HK-2 (cell line): ENCODE results near the gene HOXB9.

Source experiments
- DNase-seq: peaks from one replicate; pipeline ENCODE4 v3.0.0-alpha.2; 2018; ENCODE audit not compliant: unreplicated experiment

HOXB9 gene

DNA sequence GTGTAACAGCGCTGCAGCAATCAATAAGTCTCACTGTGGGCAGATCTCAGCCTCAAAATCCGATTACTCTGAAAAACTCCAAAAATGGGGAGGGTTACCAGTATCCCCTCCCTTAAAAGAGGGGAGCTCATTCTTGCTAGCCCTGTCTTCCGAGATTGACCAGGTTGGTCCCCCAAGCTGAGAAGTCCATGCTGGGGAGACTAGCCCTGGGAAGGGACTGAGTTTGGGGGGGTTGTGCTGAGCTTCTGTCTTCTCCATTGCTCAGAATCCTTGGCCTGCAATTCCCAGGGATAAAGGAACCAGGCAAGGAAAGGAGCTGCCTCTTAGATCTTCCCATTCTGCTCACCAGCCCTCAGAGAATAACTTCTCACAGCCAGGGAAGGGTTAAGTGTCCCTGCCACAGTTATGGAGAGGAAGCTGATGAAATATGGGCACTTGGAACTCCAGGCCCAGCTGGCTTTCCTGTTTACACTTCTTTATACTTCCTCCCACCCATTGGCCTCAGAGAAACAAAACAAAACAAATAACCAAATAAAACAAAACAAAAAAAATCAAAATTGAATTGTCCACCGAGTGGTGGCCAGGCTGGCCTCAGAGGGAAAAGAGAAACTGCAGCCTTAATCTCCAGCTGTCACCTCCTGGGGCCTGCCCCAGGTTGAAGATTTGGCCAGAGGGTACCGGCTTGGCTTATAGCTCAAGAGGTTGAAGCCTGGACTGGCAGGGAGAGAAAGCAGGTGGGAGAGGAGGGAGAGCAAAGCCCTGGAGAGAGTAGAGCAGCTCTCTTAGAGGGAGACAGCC, 38.7 kb downstream of the HOXB9 start:
- DNase-seq, result no peak

DNA sequence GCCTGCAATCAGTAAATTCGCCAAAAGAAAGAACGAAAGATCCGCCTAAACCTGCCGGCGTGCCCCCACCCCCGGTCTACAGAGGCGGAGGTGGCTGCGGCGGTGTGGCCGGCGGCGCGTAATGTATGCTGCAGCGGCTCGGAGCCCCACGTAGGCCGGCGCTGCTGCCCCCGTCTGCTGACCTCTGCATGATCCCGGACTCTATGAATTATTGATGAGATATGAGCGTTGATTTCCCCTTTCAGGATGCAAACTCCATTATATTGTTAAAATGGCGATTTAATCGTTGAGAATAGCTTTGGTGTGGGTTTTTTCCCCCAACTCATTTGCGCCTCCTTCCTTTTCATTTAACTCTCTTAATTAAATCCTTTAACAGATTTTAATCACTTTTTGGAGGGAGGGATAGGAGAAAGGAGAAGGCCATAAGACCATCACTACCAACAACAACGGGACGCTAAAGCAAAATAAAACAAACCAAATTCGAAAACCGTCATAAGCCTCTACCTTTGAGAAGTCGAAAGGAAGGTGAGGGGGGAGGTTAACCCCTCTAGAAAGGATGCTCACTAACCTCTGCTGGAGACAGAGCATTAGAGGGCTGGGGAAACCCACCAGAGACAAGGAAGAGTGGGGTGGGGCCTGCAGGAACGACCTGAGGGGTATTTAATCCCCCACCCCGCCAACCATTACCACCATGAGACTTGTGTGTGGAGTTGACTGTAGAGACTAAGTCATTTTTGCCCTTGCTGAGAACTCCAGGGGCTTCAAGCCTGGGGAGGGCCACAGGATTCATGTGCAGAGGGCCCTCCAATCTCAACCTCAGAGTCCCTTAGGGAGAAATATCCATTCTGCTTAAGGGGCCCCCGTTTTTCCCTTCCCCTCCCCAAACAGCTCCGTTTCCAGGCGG, 39.6 kb downstream of the HOXB9 start:
- DNase-seq, result no peak

- no peak for DNase-seq
These were observed 41.9 kb downstream of the HOXB9 start for GRCh38 chr17:48584223-48584741.

- DNase-seq, result no peak
These were observed 42.4 kb downstream of the HOXB9 start for GRCh38 chr17:48583708-48584222.

- DNase-seq, result no peak
These were observed 43.4 kb downstream of the HOXB9 start for GRCh38 chr17:48582750-48583069.

- DNase-seq, result no peak
These were observed 46.2 kb downstream of the HOXB9 start for GRCh38 chr17:48579760-48580554.

- DNase-seq, result no peak
These were observed 46.7 kb downstream of the HOXB9 start for GRCh38 chr17:48579471-48579759.

GRCh38 chr17:48578616-48579470, 47.3 kb downstream of the HOXB9 start:
- DNase-seq, result no peak

- DNase-seq, result peak; percentile 78
These were observed 48.1 kb downstream of the HOXB9 start, which contains the start of gene HOXB4 for GRCh38 chr17:48577946-48578615. TSS of gene HOXB4 (minus strand) at chr17:48578350. CDS start at chr17:48578319, 31 bp downstream.

DNA sequence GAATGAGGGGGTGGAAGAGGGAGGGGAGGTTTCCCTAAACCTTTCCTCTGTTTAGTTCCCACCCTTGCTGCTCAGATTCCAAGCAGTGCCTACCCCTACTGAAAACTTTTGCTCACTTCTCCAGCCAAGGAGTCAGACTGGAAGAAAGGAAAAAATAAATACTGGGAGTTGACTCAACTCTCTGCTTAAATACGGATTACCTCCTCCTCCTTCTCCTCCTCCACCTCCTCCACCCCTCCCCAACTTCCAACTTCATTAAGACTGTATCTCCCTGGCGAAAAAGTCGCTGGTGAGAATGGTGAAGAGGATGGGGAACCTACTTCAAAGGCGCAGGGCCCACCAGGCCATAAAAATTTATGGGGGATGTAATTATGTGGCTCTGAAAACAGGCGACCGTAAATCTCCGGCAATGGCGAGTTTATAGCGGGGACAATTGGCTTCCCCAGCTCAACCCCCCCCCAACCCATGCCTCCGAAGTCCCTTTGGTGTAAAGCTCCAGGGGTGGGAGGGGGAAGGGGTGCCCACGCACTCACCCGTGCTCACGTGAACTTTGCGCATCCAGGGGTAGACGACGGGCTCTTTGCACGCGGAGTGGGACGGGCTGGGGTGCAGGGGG, 48.7 kb downstream of the HOXB9 start:
- peak; percentile 25 for DNase-seq

DNA sequence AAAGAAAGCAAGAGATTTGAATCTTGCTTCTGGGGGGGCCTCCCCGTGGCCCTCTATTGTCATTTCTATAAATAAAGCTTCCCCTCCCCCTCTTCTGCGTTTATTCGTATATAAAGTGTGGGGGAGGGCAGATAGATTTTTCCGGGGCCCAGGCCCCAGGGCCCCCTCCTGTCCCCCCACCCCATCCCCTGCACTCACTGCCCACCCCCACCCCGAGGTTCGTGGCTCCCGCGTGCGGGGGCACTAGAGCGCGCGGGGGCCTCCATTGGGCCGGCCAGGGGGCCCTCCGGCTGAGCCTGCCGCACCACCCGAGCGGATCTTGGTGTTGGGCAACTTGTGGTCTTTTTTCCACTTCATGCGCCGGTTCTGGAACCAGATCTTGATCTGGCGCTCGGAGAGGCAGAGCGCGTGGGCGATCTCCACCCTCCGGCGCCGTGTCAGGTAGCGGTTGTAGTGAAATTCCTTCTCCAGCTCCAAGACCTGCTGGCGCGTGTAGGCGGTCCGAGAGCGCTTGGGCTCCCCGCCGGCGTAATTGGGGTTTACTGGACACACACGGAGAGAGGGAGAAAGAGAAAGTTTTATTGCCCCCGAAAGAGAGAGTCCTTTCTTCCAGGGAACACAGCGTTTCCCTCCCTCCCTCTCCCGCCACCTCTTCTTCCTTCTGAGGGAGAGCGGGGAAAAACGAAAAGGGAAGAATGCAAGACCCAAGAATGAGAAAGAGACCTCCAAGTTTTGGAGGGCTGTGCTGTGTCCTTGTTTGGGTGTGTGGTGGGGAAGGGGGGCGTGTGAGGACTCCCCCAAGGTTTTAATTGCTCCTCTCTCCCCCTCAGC, 49.5 kb downstream of the HOXB9 start:
- DNase-seq, result peak; percentile 68

GRCh38 chr17:48575673-48576478, 50.3 kb downstream of the HOXB9 start:
- no peak for DNase-seq

DNA sequence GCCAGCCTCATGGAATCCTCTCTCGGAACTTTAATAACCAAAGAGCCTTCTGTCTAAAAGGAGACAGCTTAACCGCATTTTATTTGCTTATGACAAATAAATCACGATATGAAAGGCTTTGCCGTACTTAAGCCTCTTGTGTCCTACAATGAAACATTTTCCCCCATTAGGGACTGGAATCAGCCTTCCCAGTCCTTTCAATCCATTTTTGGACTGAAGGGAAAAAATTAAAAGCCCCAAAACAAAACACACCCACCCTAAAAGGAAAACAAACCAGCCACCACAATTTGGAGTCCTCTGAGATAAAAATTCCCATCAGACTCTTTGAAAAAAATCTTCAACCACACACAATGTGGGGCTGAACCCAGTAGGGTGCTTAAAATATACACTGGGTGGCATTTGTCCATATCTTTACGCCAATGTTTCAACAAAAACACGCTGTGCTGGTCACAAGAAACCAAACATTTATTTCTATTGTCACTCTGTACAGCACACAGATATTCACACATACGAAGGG, 51.0 kb downstream of the HOXB9 start:
- no peak for DNase-seq

DNA sequence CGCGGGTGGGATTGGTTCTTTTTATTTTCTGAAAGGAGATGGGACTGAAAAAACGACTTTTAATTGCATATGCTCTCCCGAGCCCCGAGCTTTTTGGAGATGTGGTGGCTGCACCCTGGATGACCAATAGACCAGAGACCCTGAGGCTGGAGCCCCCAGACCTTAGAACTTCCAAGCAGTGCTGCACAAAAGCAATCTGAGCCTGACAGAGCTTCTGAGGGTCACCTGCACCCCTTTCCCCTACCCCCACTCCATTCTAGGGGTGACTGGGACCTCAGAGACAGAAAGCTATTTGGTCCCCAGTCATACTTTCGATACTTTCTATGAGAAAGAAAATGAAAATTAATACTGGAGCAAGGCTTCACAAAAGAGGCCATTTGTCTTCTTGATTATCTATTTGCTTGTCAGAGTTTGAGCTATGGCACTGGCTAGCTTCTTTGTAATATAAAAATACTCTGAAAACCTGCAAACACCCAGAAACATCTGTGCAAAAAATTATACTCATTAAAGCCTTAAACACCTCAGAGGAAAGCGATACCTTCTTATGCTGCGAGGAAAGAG, 51.6 kb downstream of the HOXB9 start:
- DNase-seq, result no peak

- no peak for DNase-seq
These were observed 54.2 kb downstream of the HOXB9 start for GRCh38 chr17:48571826-48572417.
